GM12891 (cell line): ENCODE measurements around the gene KCNQ5.

Experiments used
- PAX5 ChIP-seq: IDR thresholded peaks from 2 replicates; pipeline ENCODE4 v1.6.1; 2011; ENCODE audit warnings: low read length, moderate library complexity, mild to moderate bottlenecking; ENCODE audit not compliant: insufficient read depth, severe bottlenecking
- POLR2A ChIP-seq: IDR thresholded peaks from 2 replicates; pipeline ENCODE4 v1.6.1; 2011; ENCODE audit warnings: low read depth, low read length, control low read depth
- POLR2AphosphoS5 ChIP-seq: IDR thresholded peaks from 2 replicates; pipeline ENCODE4 v1.6.1; 2011; ENCODE audit warnings: low read depth, low read length, control low read depth
- TAF1 ChIP-seq: IDR thresholded peaks from 2 replicates; pipeline ENCODE4 v1.6.1; 2011; ENCODE audit warnings: low read depth, low read length, control low read depth

DNA sequence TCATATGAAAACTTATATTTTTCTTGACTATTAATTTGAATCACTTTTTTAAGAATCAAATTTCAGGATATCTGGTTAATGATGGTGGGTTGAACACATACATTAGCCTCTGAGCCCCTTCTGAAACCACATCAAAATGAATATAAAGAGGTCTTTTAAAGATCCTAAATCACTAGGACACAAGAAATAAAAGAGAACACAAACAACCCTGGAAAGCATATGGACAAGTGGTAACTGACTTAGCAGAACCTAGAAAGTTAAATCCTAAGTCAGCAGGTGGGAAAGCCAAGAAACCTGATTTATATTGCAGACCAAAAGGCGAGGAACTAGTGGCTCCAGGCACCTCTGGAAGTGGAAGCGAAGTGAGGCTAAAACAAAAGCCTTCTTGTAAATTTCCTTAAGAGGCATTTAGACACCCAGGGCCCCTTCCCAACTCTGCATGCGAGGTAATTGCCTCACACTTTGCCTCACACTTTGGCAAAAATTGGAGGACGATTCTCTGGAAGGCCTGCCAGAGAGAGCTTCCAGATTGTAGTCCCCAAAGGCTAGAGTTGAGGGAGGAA is 309.5 kb downstream of the KCNQ5 start:
- no peak for TF ChIP-seq POLR2A
- no peak for TF ChIP-seq TAF1
- no peak for TF ChIP-seq PAX5
- TF ChIP-seq POLR2AphosphoS5 = no peak
